Psoas muscle (tissue), 8 donors: ENCODE data around the gene VPS35L. TPM values are rescaled to one million over a fixed set of nuclear protein-coding genes. Genes with fewer than 3 reads are reported as not detected.

Experiments used
- ATAC-seq, 4 donors: fragments of 200-7000 bp; cut with Tn5 transposase; one replicate each; pipeline ENCODE4 v1.9.1; 2020; ENCODE audit warnings: moderate library complexity in 3 of 4, mild to moderate bottlenecking in 2 of 4
- DNase-seq, 2 donors: peaks; one replicate each; pipeline ENCODE4 v3.0.0-alpha.2; 2020
- H3K27ac ChIP-seq: fragments of 200-600 bp; one replicate; pipeline ENCODE4 v1.8.0; 2022
- H3K27me3 ChIP-seq, 3 donors: fragments of 200-600 bp in 1 of 3; one replicate each; pipeline versions ENCODE4 v1.6.1 to v1.8.0; 2013 to 2022; ENCODE audit warnings: low read length in 2 of 3, mild to moderate bottlenecking in 2 of 3, moderate library complexity in 1 of 3; ENCODE audit not compliant: insufficient read depth in 3 of 3
- H3K36me3 ChIP-seq, 2 donors: fragments of 200-600 bp in 1 of 2; one replicate each; pipeline versions ENCODE4 v1.6.1 to v1.8.0; 2013 to 2022; ENCODE audit warnings: low read depth in 1 of 2, mild to moderate bottlenecking in 1 of 2, moderate library complexity in 1 of 2; ENCODE audit not compliant: insufficient read depth in 1 of 2
- H3K4me1 ChIP-seq: fragments of 200-600 bp; one replicate; pipeline ENCODE4 v1.8.0; 2022
- H3K4me3 ChIP-seq: fragments of 200-600 bp; one replicate; pipeline ENCODE4 v1.8.0; 2022; ENCODE audit warnings: mild to moderate bottlenecking
- H3K9me3 ChIP-seq: fragments of 200-600 bp; one replicate; pipeline ENCODE4 v1.8.0; 2022
- CTCF ChIP-seq: fragments of 200-600 bp; IDR thresholded peaks from one replicate; pipeline ENCODE4 v1.8.0; 2022; ENCODE audit warnings: antibody characterized with exemption
- WGBS, 3 donors: extraction: QIAGEN DNeasy Blood & Tissue Kit; methylation state at CpG; one replicate each; pipeline versions ENCODE4 v1.1.6 to v1.1.7; 2013; 5-methylcytosine and 5-hydroxymethylcytosine counted together
- intact Hi-C, 2 donors: fragments of 100-400 bp; cut with DNase I; formaldehyde crosslinking; loops; one replicate each; pipeline versions ENCODE4 v1.11.0 to v1.14.2; 2022
- long read RNA-seq, 2 donors: library from polyadenylated mRNA; unstranded; transcript quantifications; one replicate each; pipeline ENCODE4 v2.0.0, GENCODE V29; 2021
- polyA plus RNA-seq, 3 donors: library from polyadenylated mRNA; stranded (reverse); fragments of 200-250 nt; gene quantifications; one replicate each; pipeline ENCODE4 v1.2.3, GENCODE V29; 2013
- total RNA-seq, 4 donors: library from RNA; stranded (reverse); fragmentation: NEBNext Ultra II Directional in 2 of 4; extraction: Animal tissue kit (Norgen Biotek cat#: 25700) in 2 of 4; gene quantifications; one replicate each; pipeline versions ENCODE4 v1.2.1 to v1.2.4, GENCODE V29; 2021 to 2023
- donor health status: healthy with polysubstance abuse.
- donor health status: DM: no; HTN: no; CAD: no; lungs with moderate emphysema.
- donor health status: Bipolar disorder and iron deficiency.
- donor health status: healthy.
- donor health status: DM: yes; HTN: yes; CAD: no.
- donor health status: DM: no; HTN: no; CAD: no.
- donor health status: DM: no; HTN: no; CAD: no.
- donor health status: DM: yes; HTN: yes; CAD: no.

VPS35L gene
- total RNA-seq, result 10 to 100 TPM; 27.8 to 34.6 (median 32.4) TPM
- polyA plus RNA-seq, result 10 to 100 TPM; 12.6 to 20.2 (median 13.6) TPM
- long read RNA-seq, donor 1, transcript VPS35L-203 (31 exons, 3,855 nt), result major isoform, 18 of 26 reads
- long read RNA-seq, donor 1, partial matches to known transcripts, result 4 of 26 reads
- long read RNA-seq, donor 1, other reads (novel, unspliced or antisense), result 3 of 26 reads
- long read RNA-seq, donor 2, transcript VPS35L-203 (31 exons, 3,855 nt), result major isoform, 35 of 69 reads
- long read RNA-seq, donor 2, partial matches to known transcripts, result 24 of 69 reads
- long read RNA-seq, donor 2, other reads (novel, unspliced or antisense), result 9 of 69 reads

- H3K27me3 ChIP-seq, result no peaks in the 10 kb centered on the region
- H3K27ac ChIP-seq, result peak within 1 kb of the TSS; percentile 93
- H3K36me3 ChIP-seq, result peaks cover 0 to 21% of the 10 kb centered on the region in 2 donors
- peaks cover 5% of the 10 kb centered on the region for H3K4me1 ChIP-seq
- WGBS, 3 donors, result 0% methylated on average over 52 to 53 of the region's 53 CpGs
- no peaks in the 10 kb centered on the region for H3K9me3 ChIP-seq
- peak; percentile 99 to 100 for DNase-seq
- TF ChIP-seq CTCF, result peak; percentile 80
- peak; percentile 97 to 99 (median 98) for ATAC-seq
- H3K4me3 ChIP-seq, result peak within 1 kb of the TSS; percentile 90
- intact Hi-C loops, result loop anchor here in 1 of 2 donors (2.0 to 5.0 kb wide), 2 partner anchors 33 to 832 kb away; partner anchors contain the start of genes CCP110 and GDE1
These were observed at the start of gene VPS35L for GRCh38 chr16:19555186-19555937. Gene VPS35L (plus strand): TSS chr16:19555703. CDS start chr16:19555730, 27 bp downstream.

- Histone ChIP-seq H3K4me1 (no peaks in the 10 kb centered on the region), H3K36me3 (peaks cover 6 to 98% of the 10 kb centered on the region in 2 donors), H3K4me3 (no peak overlapping the region), H3K27me3 (no peaks in the 10 kb centered on the region), H3K9me3 (no peaks in the 10 kb centered on the region), H3K27ac (no peak overlapping the region)
- no peak for TF ChIP-seq CTCF
- intact Hi-C loops, result no loop called here
- no peak for ATAC-seq
- 82 to 97% (median 96%) methylated on average over 4 of the region's 4 CpGs for WGBS, 3 donors
- no peak for DNase-seq
These were observed 48.5 kb upstream of the VPS35L start for GRCh38 chr16:19506965-19507364.

- ATAC-seq (no peak), DNase-seq (no peak)
- no peak overlapping the region for H3K27ac ChIP-seq
- no peaks in the 10 kb centered on the region for H3K27me3 ChIP-seq
- H3K4me1 ChIP-seq, result no peaks in the 10 kb centered on the region
- intact Hi-C loops, result no loop called here
- H3K36me3 ChIP-seq, result peaks cover 5 to 89% of the 10 kb centered on the region in 2 donors
- H3K4me3 ChIP-seq, result no peak overlapping the region
- H3K9me3 ChIP-seq, result no peaks in the 10 kb centered on the region
- TF ChIP-seq CTCF, result no peak
- 96% methylated on average over 2 of the region's 2 CpGs for WGBS, 3 donors
These were observed 47.6 kb upstream of the VPS35L start for GRCh38 chr16:19507867-19508266.

GRCh38 chr16:19512297-19512696 lies 43.2 kb upstream of the VPS35L start:
- ATAC-seq (no peak), DNase-seq (no peak)
- Histone ChIP-seq H3K4me1 (no peaks in the 10 kb centered on the region), H3K4me3 (no peak overlapping the region), H3K9me3 (no peaks in the 10 kb centered on the region), H3K27me3 (no peaks in the 10 kb centered on the region), H3K36me3 (peaks cover 0 to 80% of the 10 kb centered on the region in 2 donors), H3K27ac (no peak overlapping the region)
- intact Hi-C loops, result no loop called here
- TF ChIP-seq CTCF, result no peak
